Neural cell (in vitro differentiated cells): ENCODE data around the gene TOP2B. TPM values are rescaled to one million over a fixed set of nuclear protein-coding genes. Genes with fewer than 3 reads are reported as not detected.

ENCODE experiments used
- H2AFZ ChIP-seq: fragments of 200-600, 300-800 bp; sonication (generic), shearing (Covaris generic); 2 replicates; pipeline ENCODE4 v1.6.0; 2014; ENCODE audit warnings: low read depth, mild to moderate bottlenecking, antibody characterized with exemption, low read length, moderate library complexity
- H3F3A ChIP-seq: fragments of 200-600 bp; shearing (Covaris generic); 2 replicates; pipeline ENCODE4 v1.6.1; 2016; ENCODE audit warnings: mild to moderate bottlenecking, moderate library complexity, mixed read lengths, antibody characterized with exemption, low read length; ENCODE audit not compliant: insufficient read depth, poor library complexity, severe bottlenecking
- H3K27ac ChIP-seq: fragments of 200-600, 300-800 bp; sonication (generic), shearing (Covaris generic); 2 replicates; pipeline ENCODE4 v1.5.1; 2014; ENCODE audit warnings: mild to moderate bottlenecking, low read length, moderate library complexity
- H3K27me3 ChIP-seq: fragments of 300-800, 200-600 bp; sonication (generic), shearing (Covaris generic); 2 replicates; pipeline ENCODE4 v1.6.0; 2014; ENCODE audit warnings: mild to moderate bottlenecking, low read depth, low read length, moderate library complexity; ENCODE audit not compliant: insufficient read depth
- H3K36me3 ChIP-seq: fragments of 300-800, 200-600 bp; sonication (generic), shearing (Covaris generic); 2 replicates; pipeline ENCODE4 v1.5.1; 2014; ENCODE audit warnings: mild to moderate bottlenecking, antibody characterized with exemption, low read length, moderate library complexity; ENCODE audit not compliant: insufficient read depth
- H3K4me2 ChIP-seq: fragments of 300-800, 200-600 bp; sonication (generic), shearing (Covaris generic); 2 replicates; pipeline ENCODE4 v1.6.0; 2014; ENCODE audit warnings: mild to moderate bottlenecking, low read length
- H3K4me3 ChIP-seq: fragments of 300-800, 200-600 bp; sonication (generic), shearing (Covaris generic); 2 replicates; pipeline ENCODE4 v1.5.1; 2014; ENCODE audit warnings: mild to moderate bottlenecking, low read length, moderate library complexity
- H3K79me2 ChIP-seq: fragments of 200-600 bp; shearing (Covaris generic); replicated peaks from 2 replicates; pipeline ENCODE4 v1.6.0; 2014; ENCODE audit warnings: mild to moderate bottlenecking, low read length, moderate library complexity; ENCODE audit not compliant: insufficient read depth
- H3K9ac ChIP-seq: fragments of 300-800, 200-600 bp; sonication (generic), shearing (Covaris generic); 2 replicates; pipeline ENCODE4 v1.6.1; 2016; ENCODE audit warnings: mild to moderate bottlenecking, low read length, mixed read lengths
- H3K9me2 ChIP-seq: fragments of 200-600 bp; shearing (Covaris generic); 2 replicates; pipeline ENCODE4 v1.6.1; 2016; ENCODE audit warnings: mild to moderate bottlenecking, low read length, mixed read lengths; ENCODE audit not compliant: insufficient read depth
- H3K9me3 ChIP-seq: fragments of 200-600, 300-800 bp; sonication (generic), shearing (Covaris generic); 2 replicates; pipeline ENCODE4 v1.6.1; 2016; ENCODE audit warnings: mild to moderate bottlenecking, mixed run types, low read length, moderate library complexity, mixed read lengths
- H4K20me1 ChIP-seq: fragments of 200-600 bp; shearing (Covaris generic); 2 replicates; pipeline ENCODE4 v1.6.1; 2016; ENCODE audit warnings: mild to moderate bottlenecking, mixed run types; ENCODE audit not compliant: insufficient read depth
- EP300 ChIP-seq: fragments of 450-650 bp; conservative IDR thresholded peaks from 2 replicates; pipeline ENCODE4 v1.6.1; 2014; ENCODE audit warnings: antibody characterized with exemption, mild to moderate bottlenecking, moderate library complexity; ENCODE audit not compliant: poor library complexity, severe bottlenecking
- EZH2 ChIP-seq: fragments of 200-600, 300-800 bp; shearing (Covaris generic), sonication (generic); IDR thresholded peaks from 2 replicates; pipeline ENCODE4 v1.6.1; 2014; ENCODE audit warnings: antibody characterized with exemption, low read length, borderline replicate concordance, mild to moderate bottlenecking; ENCODE audit not compliant: insufficient read depth, poor library complexity, severe bottlenecking
- MXI1 ChIP-seq: fragments of 450-650 bp; conservative IDR thresholded peaks from 2 replicates; pipeline ENCODE4 v1.6.1; 2014; ENCODE audit warnings: antibody characterized with exemption, mild to moderate bottlenecking; ENCODE audit not compliant: poor library complexity, severe bottlenecking
- POLR2AphosphoS5 ChIP-seq: IDR thresholded peaks from 2 replicates; pipeline ENCODE4 v1.6.1; 2012
- RAD21 ChIP-seq: fragments of 450-650 bp; conservative IDR thresholded peaks from 2 replicates; pipeline ENCODE4 v1.6.1; 2014; ENCODE audit warnings: antibody characterized with exemption, mild to moderate bottlenecking, moderate library complexity
- SMC3 ChIP-seq: fragments of 450-650 bp; conservative IDR thresholded peaks from 2 replicates; pipeline ENCODE4 v1.6.1; 2014; ENCODE audit warnings: antibody characterized with exemption, mild to moderate bottlenecking, moderate library complexity; ENCODE audit not compliant: poor library complexity
- TAF1 ChIP-seq: IDR thresholded peaks from 2 replicates; pipeline ENCODE4 v1.6.1; 2012; ENCODE audit warnings: low read depth
- polyA plus RNA-seq: library from polyadenylated mRNA; depleted of rRNA; stranded (reverse); fragments of >200 nt; gene quantifications from 2 replicates; pipeline ENCODE4 v1.2.3, GENCODE V29; 2014
- TF ChIP-seq, protein P1 (sequence below): fragments of 450-650 bp; IDR thresholded peaks from 2 replicates; pipeline ENCODE4 v1.5.1; 2014; ENCODE audit warnings: antibody characterized with exemption, mild to moderate bottlenecking, moderate library complexity; ENCODE audit not compliant: poor library complexity, severe bottlenecking
- TF ChIP-seq, protein P2 (sequence below): IDR thresholded peaks from 2 replicates; pipeline ENCODE4 v1.6.1; 2012; ENCODE audit warnings: borderline replicate concordance

TOP2B gene
- polyA plus RNA-seq, 1 donor from 2014 or later: 440 TPM

DNA sequence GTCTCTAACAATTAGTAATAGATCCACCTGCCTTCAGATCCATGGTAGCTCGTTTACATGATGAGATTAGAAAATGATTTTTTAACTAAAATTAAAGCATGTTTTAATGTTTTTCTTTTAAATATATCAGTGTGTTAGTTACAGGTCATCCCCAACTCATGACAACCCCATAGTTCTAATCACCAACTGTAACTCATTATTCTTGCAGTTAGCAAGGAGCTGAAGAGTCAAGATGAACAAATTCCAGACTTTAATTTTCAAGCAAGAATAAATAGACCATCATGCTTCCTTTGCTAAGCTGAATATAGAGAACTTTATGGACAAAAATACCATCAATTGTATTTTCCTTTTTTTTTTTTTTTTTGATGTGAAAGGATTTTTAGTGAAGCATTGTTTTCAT lies 101.1 kb downstream of the TOP2B start:
- no peaks in the 10 kb centered on the region for H3F3A ChIP-seq
- H4K20me1 ChIP-seq: no peaks in the 10 kb centered on the region
- no peaks in the 10 kb centered on the region for H3K9me2 ChIP-seq
- no peak overlapping the region for H3K27ac ChIP-seq
- H3K79me2 ChIP-seq: no peaks in the 10 kb centered on the region
- H3K9ac ChIP-seq: no peak overlapping the region
- TF ChIP-seq, protein P1, sequence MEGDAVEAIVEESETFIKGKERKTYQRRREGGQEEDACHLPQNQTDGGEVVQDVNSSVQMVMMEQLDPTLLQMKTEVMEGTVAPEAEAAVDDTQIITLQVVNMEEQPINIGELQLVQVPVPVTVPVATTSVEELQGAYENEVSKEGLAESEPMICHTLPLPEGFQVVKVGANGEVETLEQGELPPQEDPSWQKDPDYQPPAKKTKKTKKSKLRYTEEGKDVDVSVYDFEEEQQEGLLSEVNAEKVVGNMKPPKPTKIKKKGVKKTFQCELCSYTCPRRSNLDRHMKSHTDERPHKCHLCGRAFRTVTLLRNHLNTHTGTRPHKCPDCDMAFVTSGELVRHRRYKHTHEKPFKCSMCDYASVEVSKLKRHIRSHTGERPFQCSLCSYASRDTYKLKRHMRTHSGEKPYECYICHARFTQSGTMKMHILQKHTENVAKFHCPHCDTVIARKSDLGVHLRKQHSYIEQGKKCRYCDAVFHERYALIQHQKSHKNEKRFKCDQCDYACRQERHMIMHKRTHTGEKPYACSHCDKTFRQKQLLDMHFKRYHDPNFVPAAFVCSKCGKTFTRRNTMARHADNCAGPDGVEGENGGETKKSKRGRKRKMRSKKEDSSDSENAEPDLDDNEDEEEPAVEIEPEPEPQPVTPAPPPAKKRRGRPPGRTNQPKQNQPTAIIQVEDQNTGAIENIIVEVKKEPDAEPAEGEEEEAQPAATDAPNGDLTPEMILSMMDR: no peak
- no peak for TF ChIP-seq EP300
- no peak for TF ChIP-seq POLR2AphosphoS5
- no peak for TF ChIP-seq SMC3
- TF ChIP-seq RAD21: no peak
- TF ChIP-seq, protein P2, sequence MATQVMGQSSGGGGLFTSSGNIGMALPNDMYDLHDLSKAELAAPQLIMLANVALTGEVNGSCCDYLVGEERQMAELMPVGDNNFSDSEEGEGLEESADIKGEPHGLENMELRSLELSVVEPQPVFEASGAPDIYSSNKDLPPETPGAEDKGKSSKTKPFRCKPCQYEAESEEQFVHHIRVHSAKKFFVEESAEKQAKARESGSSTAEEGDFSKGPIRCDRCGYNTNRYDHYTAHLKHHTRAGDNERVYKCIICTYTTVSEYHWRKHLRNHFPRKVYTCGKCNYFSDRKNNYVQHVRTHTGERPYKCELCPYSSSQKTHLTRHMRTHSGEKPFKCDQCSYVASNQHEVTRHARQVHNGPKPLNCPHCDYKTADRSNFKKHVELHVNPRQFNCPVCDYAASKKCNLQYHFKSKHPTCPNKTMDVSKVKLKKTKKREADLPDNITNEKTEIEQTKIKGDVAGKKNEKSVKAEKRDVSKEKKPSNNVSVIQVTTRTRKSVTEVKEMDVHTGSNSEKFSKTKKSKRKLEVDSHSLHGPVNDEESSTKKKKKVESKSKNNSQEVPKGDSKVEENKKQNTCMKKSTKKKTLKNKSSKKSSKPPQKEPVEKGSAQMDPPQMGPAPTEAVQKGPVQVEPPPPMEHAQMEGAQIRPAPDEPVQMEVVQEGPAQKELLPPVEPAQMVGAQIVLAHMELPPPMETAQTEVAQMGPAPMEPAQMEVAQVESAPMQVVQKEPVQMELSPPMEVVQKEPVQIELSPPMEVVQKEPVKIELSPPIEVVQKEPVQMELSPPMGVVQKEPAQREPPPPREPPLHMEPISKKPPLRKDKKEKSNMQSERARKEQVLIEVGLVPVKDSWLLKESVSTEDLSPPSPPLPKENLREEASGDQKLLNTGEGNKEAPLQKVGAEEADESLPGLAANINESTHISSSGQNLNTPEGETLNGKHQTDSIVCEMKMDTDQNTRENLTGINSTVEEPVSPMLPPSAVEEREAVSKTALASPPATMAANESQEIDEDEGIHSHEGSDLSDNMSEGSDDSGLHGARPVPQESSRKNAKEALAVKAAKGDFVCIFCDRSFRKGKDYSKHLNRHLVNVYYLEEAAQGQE: no peak
- no peak for TF ChIP-seq EZH2
- no peak for TF ChIP-seq MXI1
- H3K36me3 ChIP-seq: no peaks in the 10 kb centered on the region
- no peaks in the 10 kb centered on the region for H3K27me3 ChIP-seq
- no peak overlapping the region for H3K4me3 ChIP-seq
- H3K9me3 ChIP-seq: no peaks in the 10 kb centered on the region
- H3K4me2 ChIP-seq: no peak overlapping the region
- no peak overlapping the region for H2AFZ ChIP-seq

DNA sequence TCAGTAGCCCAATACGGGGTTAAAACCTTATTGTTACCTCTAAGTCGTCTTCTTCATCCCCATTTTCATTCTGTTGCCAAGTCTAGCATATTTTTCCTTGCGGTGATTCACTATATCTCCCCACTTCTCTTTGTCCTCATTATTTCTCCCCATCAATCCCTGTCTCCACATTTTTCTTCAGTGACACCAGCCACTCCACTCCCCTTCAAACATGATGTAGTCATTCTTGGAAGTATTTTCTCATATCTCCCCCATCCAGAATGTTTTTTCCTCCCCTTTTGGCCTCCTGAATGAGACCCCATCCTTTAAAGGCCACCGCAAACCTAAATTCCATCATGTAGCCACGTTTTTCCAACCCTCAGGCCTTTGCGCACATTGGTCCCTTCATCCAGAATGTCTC lies 105.9 kb downstream of the TOP2B start:
- no peaks in the 10 kb centered on the region for H3K27me3 ChIP-seq
- no peaks in the 10 kb centered on the region for H3K9me3 ChIP-seq
- H3K9me2 ChIP-seq: no peaks in the 10 kb centered on the region
- H3K79me2 ChIP-seq: no peaks in the 10 kb centered on the region
- H3K27ac ChIP-seq: no peak overlapping the region
- H3F3A ChIP-seq: no peaks in the 10 kb centered on the region
- no peak for TF ChIP-seq POLR2AphosphoS5
- TF ChIP-seq TAF1: no peak
- H3K36me3 ChIP-seq: no peaks in the 10 kb centered on the region
- no peak overlapping the region for H3K4me2 ChIP-seq
- H2AFZ ChIP-seq: no peak overlapping the region
- H3K4me3 ChIP-seq: no peak overlapping the region
- no peaks in the 10 kb centered on the region for H4K20me1 ChIP-seq
- no peak overlapping the region for H3K9ac ChIP-seq

DNA sequence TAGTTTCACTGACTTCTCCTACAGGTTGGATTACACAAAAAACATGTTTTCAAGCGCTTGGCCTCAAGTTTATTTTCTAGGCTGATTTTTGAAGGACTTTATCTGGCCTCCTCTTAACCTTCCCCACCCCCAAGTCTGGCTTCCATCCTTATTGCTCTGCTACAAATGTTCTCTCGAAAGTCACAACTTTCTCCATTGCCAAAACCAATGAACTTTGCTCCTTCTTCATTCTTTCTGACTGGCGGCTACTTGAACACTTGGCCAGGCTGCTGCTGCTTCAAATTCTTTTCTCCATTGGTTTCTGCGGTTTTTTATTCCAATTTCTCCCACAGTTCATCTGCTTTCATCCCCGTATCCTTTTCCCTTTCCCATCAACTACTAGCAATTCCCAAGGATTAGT lies 106.6 kb downstream of the TOP2B start:
- Histone ChIP-seq H3K27me3 (no peaks in the 10 kb centered on the region), H4K20me1 (no peaks in the 10 kb centered on the region), H3K9me3 (no peaks in the 10 kb centered on the region), H3F3A (no peaks in the 10 kb centered on the region), H3K9ac (no peak overlapping the region), H3K79me2 (no peaks in the 10 kb centered on the region), H3K4me3 (no peak overlapping the region), H3K9me2 (no peaks in the 10 kb centered on the region), H3K36me3 (no peaks in the 10 kb centered on the region), H3K4me2 (no peak overlapping the region), H2AFZ (no peak overlapping the region), H3K27ac (no peak overlapping the region)
- TF ChIP-seq, protein P1: no peak
- no peak for TF ChIP-seq MXI1
- no peak for TF ChIP-seq RAD21
- TF ChIP-seq, protein P2: no peak
- TF ChIP-seq SMC3: no peak
- TF ChIP-seq EP300: no peak
- no peak for TF ChIP-seq TAF1
- TF ChIP-seq EZH2: no peak
